Left ventricle myocardium inferior (tissue), 1 donor: ENCODE measurements around the gene ANO3. TPM values are rescaled to one million over a fixed set of nuclear protein-coding genes. Genes with fewer than 3 reads are reported as not detected.

Experiments used
- DNase-seq: peaks from one replicate; pipeline ENCODE4 v3.0.0-alpha.2; 2020
- H3K27ac ChIP-seq: fragments of 200-600 bp; replicated peaks from 2 replicates; pipeline ENCODE4 v1.8.0; 2021
- H3K27me3 ChIP-seq: fragments of 200-600 bp; 2 replicates; pipeline ENCODE4 v1.8.0; 2021; ENCODE audit warnings: low read depth
- H3K36me3 ChIP-seq: fragments of 200-600 bp; 2 replicates; pipeline ENCODE4 v1.8.0; 2021
- H3K4me1 ChIP-seq: fragments of 200-600 bp; 2 replicates; pipeline ENCODE4 v1.8.0; 2021
- H3K4me3 ChIP-seq: fragments of 200-600 bp; 2 replicates; pipeline ENCODE4 v1.8.0; 2021; ENCODE audit warnings: mild to moderate bottlenecking, moderate library complexity
- H3K9me3 ChIP-seq: fragments of 200-600 bp; replicated peaks from 2 replicates; pipeline ENCODE4 v1.8.0; 2021
- CTCF ChIP-seq: fragments of 200-600 bp; IDR thresholded peaks from 2 replicates; pipeline ENCODE4 v1.8.0; 2021; ENCODE audit warnings: antibody characterized with exemption, mild to moderate bottlenecking, borderline replicate concordance
- intact Hi-C: fragments of 100-400 bp; cut with micrococcal nuclease; formaldehyde crosslinking; loops from one replicate; pipeline ENCODE4 v1.11.0; 2022
- total RNA-seq: library from RNA; stranded (reverse); fragmentation: NEBNext Ultra II Directional; extraction: Animal tissue kit (Norgen Biotek cat#: 25700); gene quantifications from one replicate; pipeline ENCODE4 v1.2.1, GENCODE V29; 2021
- donor health status: DM: no; HTN: yes; CAD: no; lungs with severe emphysema.

ANO3 gene
- total RNA-seq, 1 donor from 2014 or later: not detected

- no peak for DNase-seq
- Histone ChIP-seq H3K4me1 (no peaks in the 10 kb centered on the region), H3K27me3 (peaks cover 80% of the 10 kb centered on the region), H3K4me3 (no peak overlapping the region), H3K27ac (no peak overlapping the region), H3K36me3 (no peaks in the 10 kb centered on the region), H3K9me3 (no peaks in the 10 kb centered on the region)
- TF ChIP-seq CTCF: no peak
- intact Hi-C loops: no loop called here
These were observed 2.0 kb downstream of the ANO3 start for GRCh38 chr11:26333906-26334305.

GRCh38 chr11:26335903-26336302 is 4.0 kb downstream of the ANO3 start:
- Histone ChIP-seq H3K4me3 (no peak overlapping the region), H3K36me3 (no peaks in the 10 kb centered on the region), H3K9me3 (no peaks in the 10 kb centered on the region), H3K27me3 (peaks cover 65% of the 10 kb centered on the region), H3K27ac (no peak overlapping the region), H3K4me1 (no peaks in the 10 kb centered on the region)
- intact Hi-C loops: no loop called here
- no peak for DNase-seq
- no peak for TF ChIP-seq CTCF

- Histone ChIP-seq H3K36me3 (no peaks in the 10 kb centered on the region), H3K4me1 (no peaks in the 10 kb centered on the region), H3K4me3 (no peak overlapping the region), H3K27ac (no peak overlapping the region), H3K9me3 (no peaks in the 10 kb centered on the region), H3K27me3 (no peaks in the 10 kb centered on the region)
- intact Hi-C loops: no loop called here
- DNase-seq: no peak
- TF ChIP-seq CTCF: no peak
These were observed 12.7 kb downstream of the ANO3 start for GRCh38 chr11:26344647-26345046.

GRCh38 chr11:26348776-26349175 is 16.8 kb downstream of the ANO3 start:
- Histone ChIP-seq H3K4me3 (no peak overlapping the region), H3K27ac (no peak overlapping the region), H3K27me3 (no peaks in the 10 kb centered on the region), H3K9me3 (no peaks in the 10 kb centered on the region), H3K36me3 (no peaks in the 10 kb centered on the region), H3K4me1 (no peaks in the 10 kb centered on the region)
- no peak for DNase-seq
- no peak for TF ChIP-seq CTCF
- intact Hi-C loops: no loop called here

- TF ChIP-seq CTCF: no peak
- no peaks in the 10 kb centered on the region for H3K4me1 ChIP-seq
- H3K27me3 ChIP-seq: no peaks in the 10 kb centered on the region
- DNase-seq: no peak
- H3K4me3 ChIP-seq: no peak overlapping the region
- intact Hi-C loops: no loop called here
- H3K36me3 ChIP-seq: no peaks in the 10 kb centered on the region
- no peak overlapping the region for H3K27ac ChIP-seq
- no peaks in the 10 kb centered on the region for H3K9me3 ChIP-seq
These were observed 18.1 kb downstream of the ANO3 start for GRCh38 chr11:26350002-26350401.

GRCh38 chr11:26353010-26353409 is 21.1 kb downstream of the ANO3 start:
- H3K27ac ChIP-seq: no peak overlapping the region
- H3K9me3 ChIP-seq: no peaks in the 10 kb centered on the region
- no peaks in the 10 kb centered on the region for H3K36me3 ChIP-seq
- no peak for TF ChIP-seq CTCF
- H3K4me1 ChIP-seq: no peaks in the 10 kb centered on the region
- DNase-seq: no peak
- no peak overlapping the region for H3K4me3 ChIP-seq
- intact Hi-C loops: no loop called here
- H3K27me3 ChIP-seq: no peaks in the 10 kb centered on the region
